Measurements from ENCODE around the gene LGALS1.
"Not testable (repeated sequence)": the region's sequence is repeated elsewhere in the genome, so short reads cannot be mapped to it uniquely, and the experiment has no call there.

LGALS1 gene

DNA sequence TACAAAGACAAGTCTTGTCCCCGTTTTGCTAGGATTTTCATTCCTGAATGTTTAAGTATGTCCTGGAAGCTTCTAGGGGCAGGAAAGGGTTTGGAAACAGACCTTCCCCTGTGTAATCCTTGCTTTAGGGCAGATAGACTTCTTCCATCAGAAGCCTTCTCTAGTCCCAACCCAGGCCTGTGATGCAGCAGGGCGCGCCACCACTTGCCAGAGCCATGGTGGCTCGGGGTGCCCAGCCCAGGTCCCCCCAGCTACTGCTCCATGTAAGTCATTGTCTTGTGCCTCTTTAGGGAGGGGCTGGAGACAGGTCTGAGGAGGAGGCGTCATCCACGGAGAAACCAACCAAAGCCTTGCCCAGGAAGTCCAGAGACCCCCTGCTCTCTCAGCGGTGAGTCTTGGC is 15.0 kb downstream of the LGALS1 start:
- DNase-seq (ENCODE audit: low read depth) = no peak

DNA sequence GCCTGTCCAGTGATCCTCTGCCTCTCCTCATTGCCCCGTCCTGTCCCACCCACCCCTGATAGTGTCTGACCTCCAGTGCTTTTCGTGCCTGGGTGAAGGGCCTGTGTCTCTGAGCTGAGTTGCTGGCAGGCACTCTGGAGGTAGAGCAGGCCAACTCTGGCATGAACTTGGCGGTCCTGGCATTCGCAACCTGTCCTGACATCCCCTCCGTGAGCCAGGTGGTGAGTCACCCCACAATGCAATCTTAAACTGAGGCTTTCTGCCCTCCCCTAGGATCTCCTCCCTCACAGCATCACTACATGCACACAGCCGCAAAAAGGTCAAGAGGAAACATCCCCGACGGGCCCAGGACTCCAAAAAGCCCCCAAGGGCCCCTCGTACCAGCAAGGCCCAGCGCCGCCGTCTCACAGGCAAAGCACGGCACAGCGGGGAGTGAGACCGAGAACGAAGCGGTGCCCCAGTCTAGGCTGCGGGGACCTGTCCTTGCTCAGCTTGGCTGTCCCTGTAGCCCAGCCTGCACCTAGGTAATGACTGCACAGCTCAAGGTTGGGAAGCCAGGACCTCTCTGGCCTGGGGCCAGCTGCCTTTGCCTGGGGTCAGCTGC is 15.6 kb downstream of the LGALS1 start:
- no peak for DNase-seq (ENCODE audit: low read depth)

DNA sequence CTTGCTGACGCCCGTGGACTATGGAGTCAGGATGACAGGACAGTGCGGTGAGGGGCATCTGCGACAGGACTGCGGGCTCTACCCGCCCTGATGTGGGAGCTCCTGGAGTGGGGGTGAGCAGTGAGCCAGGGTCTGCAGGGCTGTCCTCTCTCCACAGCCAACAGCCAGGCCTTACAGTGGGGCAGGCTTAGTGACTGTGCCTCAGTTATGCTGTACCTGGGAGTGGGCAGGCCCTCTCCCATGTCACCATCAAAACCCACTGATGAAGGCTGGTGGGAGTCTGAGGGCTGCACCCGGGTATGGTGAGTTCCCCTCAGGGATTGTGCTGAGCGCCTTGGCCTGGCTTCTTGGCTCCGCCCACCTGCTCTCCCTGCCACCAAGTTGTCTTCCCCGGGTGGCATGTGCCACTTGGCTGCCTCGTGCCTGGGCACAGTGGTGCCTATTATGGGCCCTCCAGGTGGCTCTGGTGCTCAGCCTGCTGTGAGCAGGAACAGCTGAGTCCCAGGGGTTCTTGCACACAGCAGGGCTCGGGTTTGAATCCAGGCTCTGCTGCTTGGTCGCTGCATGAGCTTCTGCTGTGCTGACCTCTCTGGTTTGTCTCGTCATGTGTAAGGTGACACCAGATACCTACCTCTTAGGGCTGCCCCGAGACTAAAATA is 17.3 kb downstream of the LGALS1 start:
- no peak for DNase-seq (ENCODE audit: low read depth)

DNA sequence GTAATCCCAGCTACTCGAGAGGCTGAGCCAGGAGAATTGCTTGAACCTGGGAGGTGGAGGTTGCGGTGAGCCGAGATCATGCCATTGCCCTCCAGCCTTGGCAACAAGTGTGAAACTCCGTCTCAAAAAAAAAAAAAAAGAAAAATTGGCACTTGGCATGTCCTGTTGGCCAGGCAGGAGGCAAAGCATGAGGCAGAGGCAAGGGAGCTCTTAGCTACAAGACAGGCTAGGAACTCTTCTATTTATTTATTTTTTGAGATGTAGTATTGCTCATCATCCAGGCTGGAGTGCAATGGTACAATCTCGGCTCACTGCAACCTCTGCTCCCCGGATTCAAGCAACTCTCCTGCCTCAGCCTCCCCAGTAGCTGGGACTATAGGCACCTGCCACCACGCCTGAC is 18.7 kb downstream of the LGALS1 start:
- DNase-seq (ENCODE audit: low read depth) = not testable (repeated sequence)

DNA sequence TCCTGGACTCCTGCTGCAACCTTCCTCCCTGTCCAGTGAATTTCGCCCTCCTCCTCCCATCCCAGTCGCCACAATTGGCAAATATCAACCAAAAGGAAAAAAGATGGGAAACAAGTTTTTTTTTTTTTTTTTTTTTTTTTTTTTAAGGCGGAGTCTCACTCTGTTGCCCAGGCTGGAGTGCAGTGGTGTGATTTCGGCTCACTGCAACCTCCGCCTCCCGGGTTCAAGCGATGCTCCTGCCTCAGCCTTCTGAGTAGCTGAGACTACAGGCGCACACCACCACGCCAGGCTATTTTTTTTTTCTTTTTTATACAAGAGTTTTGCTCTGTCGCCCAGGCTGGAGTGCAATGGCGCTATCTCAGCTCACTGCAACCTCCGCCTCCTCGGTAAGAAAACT is 20.8 kb downstream of the LGALS1 start:
- DNase-seq (ENCODE audit: low read depth) = not testable (repeated sequence)

DNA sequence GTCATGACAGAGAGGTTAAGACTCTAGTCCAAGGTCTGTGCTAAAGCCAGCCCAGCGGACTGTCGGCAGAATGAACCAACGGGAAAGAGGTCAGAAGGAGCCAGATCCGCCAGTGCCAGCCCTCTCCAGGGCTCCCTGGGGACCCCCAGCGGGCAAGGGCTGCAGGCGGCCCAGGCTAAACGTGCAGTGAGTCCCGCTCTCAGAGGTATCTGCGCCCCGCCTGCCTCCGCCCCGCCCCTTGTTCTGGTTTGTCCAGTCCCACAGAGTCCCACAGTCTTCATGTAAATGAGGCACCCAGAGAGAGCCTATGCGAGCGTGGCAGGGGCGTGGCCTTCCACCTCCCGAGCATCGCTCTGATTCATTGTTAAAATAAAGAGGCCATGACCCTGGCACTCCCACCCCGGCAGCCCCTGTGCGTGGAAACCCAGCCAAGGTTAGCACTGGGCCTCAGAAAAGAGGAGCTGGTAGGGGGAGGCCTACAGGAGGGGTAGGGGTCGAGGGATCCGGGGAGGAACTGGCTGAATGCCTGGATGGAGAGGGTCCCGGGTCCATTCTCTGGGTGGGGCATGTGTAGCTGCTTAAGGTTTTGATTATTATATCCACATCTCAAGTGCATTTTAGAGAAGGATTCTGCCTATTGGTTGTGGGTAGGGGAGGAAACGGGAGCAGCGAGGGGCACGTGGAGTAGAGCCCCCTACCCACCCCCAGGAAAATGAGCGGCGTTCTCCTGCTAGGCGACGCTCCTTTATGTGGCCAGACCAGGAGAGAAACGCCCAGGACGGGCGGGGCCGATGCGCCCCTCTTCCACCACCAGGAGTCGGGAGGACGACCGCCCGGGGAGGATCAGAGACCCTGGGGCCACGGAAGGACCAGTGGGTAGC is 21.5 kb downstream of the LGALS1 start, which contains the start of gene TRIOBP:
Gene TRIOBP (plus strand): TSS at position 392 of the 881 bp plus-strand sequence. CDS start 4,318 bp downstream, outside the sequence.
- DNase-seq (ENCODE audit: low read depth) = peak; percentile 76

- no peak for DNase-seq (ENCODE audit: low read depth)
Measured at GRCh38 chr22:37697538-37697835, 22.1 kb downstream of the LGALS1 start.

GRCh38 chr22:37701141-37701786 is 25.8 kb downstream of the LGALS1 start:
- DNase-seq (ENCODE audit: low read depth) = no peak

DNA sequence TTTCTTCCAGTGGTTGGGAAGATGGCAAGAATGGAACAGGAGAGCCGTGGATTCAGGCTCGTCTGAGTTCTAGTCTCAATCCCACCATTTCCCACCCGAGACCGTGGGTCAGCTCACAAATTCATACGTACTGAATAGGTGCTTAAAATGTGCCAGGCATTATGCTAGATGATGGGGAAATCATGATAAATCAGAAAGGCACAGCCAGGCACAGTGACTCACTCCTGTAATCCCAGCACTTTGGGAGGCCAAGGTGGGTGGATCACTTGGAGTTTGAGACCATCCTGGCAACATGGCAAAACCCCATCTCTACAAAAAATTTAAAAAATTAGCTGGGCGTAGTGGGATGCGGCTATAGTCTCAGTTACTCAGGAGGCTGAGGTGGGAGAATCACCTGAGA is 28.5 kb downstream of the LGALS1 start:
- no peak for DNase-seq (ENCODE audit: low read depth)

GRCh38 chr22:37704645-37705044 is 29.2 kb downstream of the LGALS1 start:
- DNase-seq (ENCODE audit: low read depth) = no peak

DNA sequence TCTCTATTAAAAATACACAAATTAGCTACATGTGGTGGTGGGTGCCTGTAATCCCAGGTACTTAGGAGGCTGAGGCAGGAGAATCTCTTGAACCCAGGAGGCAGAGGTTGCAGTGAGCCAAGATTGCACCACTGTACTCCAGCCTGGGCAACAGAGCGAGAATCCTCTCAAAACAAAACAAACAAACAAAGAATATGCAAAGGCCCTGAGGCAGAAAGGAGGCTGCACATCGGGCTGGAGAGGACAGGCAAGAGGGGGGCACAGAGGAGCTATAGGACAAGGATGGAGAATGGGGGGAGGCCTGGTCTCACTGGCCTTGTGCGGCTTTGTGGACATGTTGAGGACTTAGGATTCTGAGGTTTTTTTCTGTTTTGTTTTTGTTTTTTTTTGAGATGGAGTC is 29.8 kb downstream of the LGALS1 start:
- no peak for DNase-seq (ENCODE audit: low read depth)

- DNase-seq (ENCODE audit: low read depth) = no peak
Measured at GRCh38 chr22:37708580-37709444, 33.4 kb downstream of the LGALS1 start.

- DNase-seq (ENCODE audit: low read depth) = no peak
Measured at GRCh38 chr22:37709445-37709765, 34.0 kb downstream of the LGALS1 start.

DNA sequence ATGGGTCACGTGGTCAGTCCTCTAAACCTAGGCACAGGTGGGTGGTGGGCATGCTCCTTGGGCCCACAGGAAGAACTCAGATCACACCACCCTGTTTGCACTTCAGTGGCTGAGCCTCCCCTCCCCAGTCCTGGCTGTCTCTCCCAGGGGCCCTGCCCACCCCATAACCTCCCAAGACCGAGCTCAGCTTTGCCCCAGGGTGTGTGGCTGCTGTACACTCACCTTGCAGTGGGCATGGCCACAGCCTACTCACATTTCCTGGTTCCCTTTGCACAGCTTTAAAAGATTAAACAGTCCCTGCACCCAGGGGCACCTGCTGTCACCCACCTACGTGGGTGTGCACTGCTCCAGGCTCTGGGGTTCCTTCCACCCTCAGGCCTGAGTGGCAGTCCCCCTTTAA is 35.2 kb downstream of the LGALS1 start:
- DNase-seq (ENCODE audit: low read depth) = no peak

DNA sequence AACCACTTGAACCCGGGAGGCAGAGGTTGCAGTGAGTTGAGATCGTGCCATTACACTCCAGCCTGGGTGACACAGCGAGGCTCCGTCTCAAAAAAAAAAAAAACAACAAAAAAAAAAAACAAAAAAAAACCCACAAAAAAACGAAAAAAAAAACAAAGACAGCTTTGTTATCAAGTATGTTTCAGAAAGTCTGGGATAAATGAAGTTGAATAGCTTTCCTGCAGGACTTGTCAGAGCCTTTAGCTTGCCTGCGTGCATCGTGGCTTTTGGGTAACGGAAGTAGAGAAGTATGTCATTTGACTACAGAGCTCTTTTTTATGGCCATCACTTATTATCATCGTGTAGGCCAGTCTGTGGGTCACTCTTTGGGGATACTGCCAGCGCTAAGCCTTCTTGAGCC is 36.1 kb downstream of the LGALS1 start:
- DNase-seq (ENCODE audit: low read depth) = no peak

- DNase-seq (ENCODE audit: low read depth) = no peak
Measured at GRCh38 chr22:37713761-37714160, 38.3 kb downstream of the LGALS1 start.

DNA sequence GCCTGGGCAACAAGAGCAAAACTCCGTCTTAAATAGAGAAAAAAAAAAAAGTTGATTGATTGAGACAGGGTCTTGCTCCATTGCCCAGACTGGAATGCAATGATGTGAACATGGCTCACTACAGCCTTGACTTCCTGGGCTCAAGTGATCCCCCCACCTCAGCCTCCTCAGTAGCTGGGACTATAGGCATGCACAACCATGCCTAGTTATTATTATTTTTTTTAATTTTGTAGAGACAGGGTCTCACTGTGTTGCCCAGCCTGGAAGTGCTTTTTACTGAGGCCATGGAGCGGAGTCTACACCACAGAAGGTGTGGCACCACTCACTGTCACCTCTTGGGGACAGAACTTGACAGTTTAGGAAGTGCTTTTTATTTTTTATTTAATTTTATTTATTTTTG is 39.2 kb downstream of the LGALS1 start:
- DNase-seq (ENCODE audit: low read depth) = no peak

DNA sequence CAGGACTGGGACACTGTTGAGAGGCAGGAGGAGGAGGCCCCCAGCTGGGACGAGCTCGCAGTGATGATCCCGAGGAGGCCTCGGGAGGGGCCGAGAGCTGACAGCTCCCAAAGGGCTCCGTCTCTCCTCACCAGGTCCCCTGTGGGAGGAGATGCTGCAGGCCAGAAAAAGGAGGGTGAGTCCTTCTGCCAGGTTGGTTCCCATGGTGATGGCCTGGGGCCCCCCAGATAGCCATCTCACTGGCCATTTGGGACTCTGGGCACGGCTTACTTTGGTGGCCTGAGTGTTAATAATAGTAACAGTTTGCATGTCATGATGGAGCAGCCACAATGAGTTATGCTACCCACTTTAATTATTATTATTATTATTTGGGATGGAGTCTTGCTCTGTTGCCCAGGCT is 40.3 kb downstream of the LGALS1 start:
- DNase-seq (ENCODE audit: low read depth) = no peak

GRCh38 chr22:37716708-37717107 is 41.3 kb downstream of the LGALS1 start:
- no peak for DNase-seq (ENCODE audit: low read depth)

- DNase-seq (ENCODE audit: low read depth) = not testable (repeated sequence)
Measured at GRCh38 chr22:37717235-37717634, 41.8 kb downstream of the LGALS1 start.

DNA sequence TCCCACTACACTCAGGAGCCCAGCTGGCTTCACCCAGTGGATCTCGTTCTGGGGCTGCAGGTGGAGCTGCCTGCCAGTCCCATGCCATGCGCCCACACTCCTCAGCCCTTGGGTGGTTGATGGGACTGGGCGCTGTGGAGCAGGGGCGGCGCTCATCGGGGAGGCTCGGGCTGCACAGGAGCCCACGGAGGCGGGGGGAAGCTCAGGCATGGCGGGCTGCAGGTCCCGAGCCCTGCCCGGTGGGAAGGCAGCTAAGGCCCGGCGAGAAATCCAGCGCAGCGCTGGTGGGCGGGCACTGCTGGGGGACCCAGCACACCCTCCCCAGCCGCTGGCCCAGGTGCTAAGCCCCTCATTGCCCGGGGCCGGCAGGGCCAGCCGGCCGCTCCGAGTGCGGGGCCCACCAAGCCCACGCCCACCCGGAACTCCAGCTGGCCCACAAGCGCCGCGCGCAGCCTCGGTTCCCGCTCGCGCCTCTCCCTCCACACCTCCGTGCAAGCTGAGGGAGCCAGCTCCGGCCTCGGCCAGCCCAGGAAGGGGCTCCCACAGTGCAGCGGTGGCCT is 42.4 kb downstream of the LGALS1 start:
- not testable (repeated sequence) for DNase-seq (ENCODE audit: low read depth)
